T-helper 2 cell treated with Interferon-gamma antibody and Interleukin-4, amounts not matched to agents 5 μg/mL and 100 μg/mL, for 36 hours (primary cell): Measurements from ENCODE around the gene BSN.

Experiments used
- DNase-seq: peaks from one replicate; pipeline ENCODE4 v3.0.0; 2021; ENCODE audit warnings: low spot score
- H3K27ac Mint-ChIP-seq: one replicate; pipeline ENCODE4 v1.8.0; 2021; ENCODE audit warnings: mild to moderate bottlenecking, mixed read lengths
- H3K27me3 Mint-ChIP-seq: one replicate; pipeline ENCODE4 v1.8.0; 2021; ENCODE audit warnings: low read depth, mixed read lengths
- H3K36me3 Mint-ChIP-seq: one replicate; pipeline ENCODE4 v1.8.0; 2021; ENCODE audit warnings: low read depth, mixed read lengths
- H3K4me1 Mint-ChIP-seq: one replicate; pipeline ENCODE4 v1.8.0; 2021; ENCODE audit warnings: low read depth, mixed read lengths
- H3K4me3 Mint-ChIP-seq: one replicate; pipeline ENCODE4 v1.8.0; 2022; ENCODE audit warnings: mild to moderate bottlenecking, moderate library complexity, mixed read lengths
- H3K9me3 Mint-ChIP-seq: one replicate; pipeline ENCODE4 v1.8.0; 2021; ENCODE audit warnings: mixed read lengths

BSN gene

GRCh38 chr3:49602877-49603411, 48.7 kb downstream of the BSN start:
- H3K9me3 Mint-ChIP-seq = no peaks in the 10 kb centered on the region
- peak; percentile 27 for DNase-seq
- no peaks in the 10 kb centered on the region for H3K27me3 Mint-ChIP-seq
- no peaks in the 10 kb centered on the region for H3K36me3 Mint-ChIP-seq
- H3K4me1 Mint-ChIP-seq = peaks cover 15% of the 10 kb centered on the region
- peak overlapping the region; percentile 56 for H3K27ac Mint-ChIP-seq
- H3K4me3 Mint-ChIP-seq = no peak overlapping the region

- H3K27me3 Mint-ChIP-seq = no peaks in the 10 kb centered on the region
- no peaks in the 10 kb centered on the region for H3K36me3 Mint-ChIP-seq
- peaks cover 15% of the 10 kb centered on the region for H3K4me1 Mint-ChIP-seq
- no peak for DNase-seq
- no peaks in the 10 kb centered on the region for H3K9me3 Mint-ChIP-seq
- H3K27ac Mint-ChIP-seq = no peak overlapping the region
- no peak overlapping the region for H3K4me3 Mint-ChIP-seq
Observed at GRCh38 chr3:49606427-49606826, 52.1 kb downstream of the BSN start.

GRCh38 chr3:49607105-49607591, 52.9 kb downstream of the BSN start:
- DNase-seq = no peak
- Mint-ChIP-seq H3K36me3 (no peaks in the 10 kb centered on the region), H3K9me3 (no peaks in the 10 kb centered on the region), H3K4me3 (no peak overlapping the region), H3K27me3 (no peaks in the 10 kb centered on the region), H3K4me1 (peaks cover 15% of the 10 kb centered on the region), H3K27ac (no peak overlapping the region)

- Mint-ChIP-seq H3K36me3 (no peaks in the 10 kb centered on the region), H3K27me3 (no peaks in the 10 kb centered on the region), H3K4me3 (no peak overlapping the region), H3K4me1 (peaks cover 12% of the 10 kb centered on the region), H3K27ac (no peak overlapping the region), H3K9me3 (no peaks in the 10 kb centered on the region)
- no peak for DNase-seq
Observed at GRCh38 chr3:49607796-49608195, 53.5 kb downstream of the BSN start.

- H3K27ac Mint-ChIP-seq = no peak overlapping the region
- H3K4me3 Mint-ChIP-seq = no peak overlapping the region
- H3K4me1 Mint-ChIP-seq = no peaks in the 10 kb centered on the region
- H3K36me3 Mint-ChIP-seq = no peaks in the 10 kb centered on the region
- no peak for DNase-seq
- H3K27me3 Mint-ChIP-seq = no peaks in the 10 kb centered on the region
- H3K9me3 Mint-ChIP-seq = no peaks in the 10 kb centered on the region
Observed at GRCh38 chr3:49609314-49609713, 55.0 kb downstream of the BSN start.

- Mint-ChIP-seq H3K36me3 (no peaks in the 10 kb centered on the region), H3K27me3 (no peaks in the 10 kb centered on the region), H3K9me3 (no peaks in the 10 kb centered on the region), H3K4me1 (no peaks in the 10 kb centered on the region), H3K4me3 (no peak overlapping the region), H3K27ac (no peak overlapping the region)
- DNase-seq = no peak
Observed at GRCh38 chr3:49609815-49610214, 55.5 kb downstream of the BSN start.

GRCh38 chr3:49610666-49611280, 56.5 kb downstream of the BSN start:
- Mint-ChIP-seq H3K4me1 (no peaks in the 10 kb centered on the region), H3K27me3 (peaks cover 2% of the 10 kb centered on the region), H3K27ac (no peak overlapping the region), H3K36me3 (no peaks in the 10 kb centered on the region), H3K9me3 (no peaks in the 10 kb centered on the region), H3K4me3 (no peak overlapping the region)
- DNase-seq = no peak

GRCh38 chr3:49611291-49611690, 57.0 kb downstream of the BSN start:
- H3K4me1 Mint-ChIP-seq = no peaks in the 10 kb centered on the region
- H3K9me3 Mint-ChIP-seq = no peaks in the 10 kb centered on the region
- DNase-seq = no peak
- no peak overlapping the region for H3K27ac Mint-ChIP-seq
- no peak overlapping the region for H3K4me3 Mint-ChIP-seq
- no peaks in the 10 kb centered on the region for H3K36me3 Mint-ChIP-seq
- peaks cover 2% of the 10 kb centered on the region for H3K27me3 Mint-ChIP-seq

- Mint-ChIP-seq H3K4me3 (no peak overlapping the region), H3K36me3 (no peaks in the 10 kb centered on the region)
Observed at GRCh38 chr3:49611719-49612118, 57.4 kb downstream of the BSN start.

GRCh38 chr3:49614936-49615335, 60.7 kb downstream of the BSN start:
- no peaks in the 10 kb centered on the region for H3K9me3 Mint-ChIP-seq
- H3K27ac Mint-ChIP-seq = no peak overlapping the region
- H3K27me3 Mint-ChIP-seq = peaks cover 7% of the 10 kb centered on the region
- H3K36me3 Mint-ChIP-seq = no peaks in the 10 kb centered on the region
- H3K4me1 Mint-ChIP-seq = no peaks in the 10 kb centered on the region
- DNase-seq = no peak
- no peak overlapping the region for H3K4me3 Mint-ChIP-seq

More at GRCh38 chr3:49611719-49612118, 57.4 kb downstream of the BSN start:
- no peak for DNase-seq
- Mint-ChIP-seq H3K4me1 (no peaks in the 10 kb centered on the region), H3K27ac (no peak overlapping the region), H3K27me3 (peaks cover 2% of the 10 kb centered on the region), H3K9me3 (no peaks in the 10 kb centered on the region)

- no peak for DNase-seq
- Mint-ChIP-seq H3K9me3 (no peaks in the 10 kb centered on the region), H3K4me3 (no peak overlapping the region), H3K27ac (no peak overlapping the region), H3K4me1 (no peaks in the 10 kb centered on the region), H3K36me3 (no peaks in the 10 kb centered on the region), H3K27me3 (peaks cover 8% of the 10 kb centered on the region)
Observed at GRCh38 chr3:49616061-49616460, 61.8 kb downstream of the BSN start.

- no peak overlapping the region for H3K4me3 Mint-ChIP-seq
- H3K4me1 Mint-ChIP-seq = no peaks in the 10 kb centered on the region
- no peak overlapping the region for H3K27ac Mint-ChIP-seq
- H3K27me3 Mint-ChIP-seq = peaks cover 12% of the 10 kb centered on the region
- H3K36me3 Mint-ChIP-seq = no peaks in the 10 kb centered on the region
- DNase-seq = no peak
- no peaks in the 10 kb centered on the region for H3K9me3 Mint-ChIP-seq
Observed at GRCh38 chr3:49616491-49616941, 62.2 kb downstream of the BSN start.

GRCh38 chr3:49617390-49618013, 63.2 kb downstream of the BSN start:
- Mint-ChIP-seq H3K27ac (no peak overlapping the region), H3K27me3 (peaks cover 12% of the 10 kb centered on the region), H3K9me3 (no peaks in the 10 kb centered on the region), H3K4me1 (no peaks in the 10 kb centered on the region), H3K36me3 (no peaks in the 10 kb centered on the region), H3K4me3 (no peak overlapping the region)
- no peak for DNase-seq

GRCh38 chr3:49618412-49618811, 64.1 kb downstream of the BSN start:
- no peaks in the 10 kb centered on the region for H3K9me3 Mint-ChIP-seq
- no peak overlapping the region for H3K27ac Mint-ChIP-seq
- H3K36me3 Mint-ChIP-seq = no peaks in the 10 kb centered on the region
- DNase-seq = no peak
- peaks cover 12% of the 10 kb centered on the region for H3K27me3 Mint-ChIP-seq
- H3K4me1 Mint-ChIP-seq = no peaks in the 10 kb centered on the region
- no peak overlapping the region for H3K4me3 Mint-ChIP-seq
